ENCODE measurements around the gene ODF4. TPM values are rescaled to one million over a fixed set of nuclear protein-coding genes. Genes with fewer than 3 reads are reported as not detected.

Gene ODF4
- total RNA-seq, 1 experiment from 2014 or later: not detected

DNA sequence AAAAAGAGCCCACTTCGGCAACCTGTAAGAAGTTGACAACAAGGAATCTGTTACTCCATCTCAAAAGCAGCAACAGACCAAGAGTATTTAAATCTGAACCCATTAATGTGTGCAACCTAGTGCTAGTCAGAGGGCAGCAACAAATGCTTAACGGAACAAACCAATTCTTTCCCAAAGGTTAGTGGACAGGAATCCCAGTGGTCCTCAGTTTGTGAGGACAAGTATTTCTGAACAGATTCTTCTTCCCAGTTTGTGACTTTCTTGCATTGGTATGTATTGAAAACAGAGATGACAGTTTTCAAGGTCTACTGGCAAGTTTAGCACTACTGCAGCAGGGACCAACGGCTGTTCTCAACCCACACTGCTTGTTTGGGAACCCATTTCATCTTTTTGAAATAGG lies 40.4 kb downstream of the ODF4 start:
- intact Hi-C loops (cut with micrococcal nuclease; ENCODE audit: unreplicated experiment): loop anchor here (5.0 kb wide), 1 partner anchor 57 kb away; the partner anchor contains the start of gene NDEL1
- no peaks in the 10 kb centered on the region for H3K9me3 ChIP-seq (ENCODE audit: low read depth, low read length, poor library complexity, severe bottlenecking)
- peak overlapping the region; percentile 7 for H3K27ac ChIP-seq (ENCODE audit: low read depth, low read length, poor library complexity, severe bottlenecking)
- no peaks in the 10 kb centered on the region for H3K27me3 ChIP-seq (replicated peaks; ENCODE audit: insufficient read depth, low read depth, low read length, poor library complexity)
- TF ChIP-seq EZH2 (IDR thresholded peaks at IDR 0.05; ENCODE audit: borderline replicate concordance, low read depth, low read length, poor library complexity, severe bottlenecking) (no peak), CTCF (conservative IDR thresholded peaks at IDR 0.05; ENCODE audit: low read depth, low read length) (no peak)
- BruUV-seq (replicated peaks): no TSS peak
- CTCF ChIA-PET: no interaction called here
- POLR2A ChIA-PET (ENCODE audit: low non-redundant PET): no interaction called here
- H3K36me3 ChIP-seq (ENCODE audit: insufficient read depth, low read length, poor library complexity, severe bottlenecking): peaks cover 58% of the 10 kb centered on the region
- no peak for DNase-seq (ENCODE audit: low spot score)
- H3K4me1 ChIP-seq (ENCODE audit: insufficient read depth, low read length, poor library complexity, severe bottlenecking): peaks cover 51% of the 10 kb centered on the region
- peak overlapping the region; percentile 79 for H3K4me3 ChIP-seq (ENCODE audit: low read depth, low read length, poor library complexity, severe bottlenecking)

GRCh38 chr17:8382052-8382879 lies 42.6 kb downstream of the ODF4 start:
- H3K27me3 ChIP-seq (replicated peaks; ENCODE audit: insufficient read depth, low read depth, low read length, poor library complexity): no peaks in the 10 kb centered on the region
- TF ChIP-seq CTCF (conservative IDR thresholded peaks at IDR 0.05; ENCODE audit: low read depth, low read length) (no peak), EZH2 (IDR thresholded peaks at IDR 0.05; ENCODE audit: borderline replicate concordance, low read depth, low read length, poor library complexity, severe bottlenecking) (no peak)
- DNase-seq (ENCODE audit: low spot score): no peak
- intact Hi-C loops (cut with micrococcal nuclease; ENCODE audit: unreplicated experiment): loop anchor here (5.0 kb wide), 1 partner anchor 55 kb away; the partner anchor contains the start of gene NDEL1
- H3K4me3 ChIP-seq (ENCODE audit: low read depth, low read length, poor library complexity, severe bottlenecking): peak overlapping the region; percentile 79
- BruUV-seq (replicated peaks): TSS peak; percentile 63
- peaks cover 51% of the 10 kb centered on the region for H3K36me3 ChIP-seq (ENCODE audit: insufficient read depth, low read length, poor library complexity, severe bottlenecking)
- H3K9me3 ChIP-seq (ENCODE audit: low read depth, low read length, poor library complexity, severe bottlenecking): no peaks in the 10 kb centered on the region
- peak overlapping the region; percentile 91 for H3K27ac ChIP-seq (ENCODE audit: low read depth, low read length, poor library complexity, severe bottlenecking)
- CTCF ChIA-PET: interaction anchor here (0.7 kb wide), 1 partner anchor 53 kb away, joined by 3 read pairs; the partner anchor contains the start of gene NDEL1
- peaks cover 34% of the 10 kb centered on the region for H3K4me1 ChIP-seq (ENCODE audit: insufficient read depth, low read length, poor library complexity, severe bottlenecking)
- POLR2A ChIA-PET (ENCODE audit: low non-redundant PET): no interaction called here

GRCh38 chr17:8382880-8383142 lies 43.2 kb downstream of the ODF4 start:
- intact Hi-C loops (cut with micrococcal nuclease; ENCODE audit: unreplicated experiment): loop anchor here (1.0 to 5.0 kb wide), 2 partner anchors 54 to 363 kb away; partner anchors contain the start of gene NDEL1
- Histone ChIP-seq H3K27me3 (replicated peaks; ENCODE audit: insufficient read depth, low read depth, low read length, poor library complexity) (no peaks in the 10 kb centered on the region), H3K27ac (ENCODE audit: low read depth, low read length, poor library complexity, severe bottlenecking) (peak overlapping the region; percentile 91), H3K9me3 (ENCODE audit: low read depth, low read length, poor library complexity, severe bottlenecking) (no peaks in the 10 kb centered on the region), H3K36me3 (ENCODE audit: insufficient read depth, low read length, poor library complexity, severe bottlenecking) (peaks cover 46% of the 10 kb centered on the region), H3K4me3 (ENCODE audit: low read depth, low read length, poor library complexity, severe bottlenecking) (peak overlapping the region; percentile 79), H3K4me1 (ENCODE audit: insufficient read depth, low read length, poor library complexity, severe bottlenecking) (peaks cover 33% of the 10 kb centered on the region)
- ChIA-PET POLR2A (ENCODE audit: low non-redundant PET) (no interaction called here), CTCF (no interaction called here)
- BruUV-seq (replicated peaks): no TSS peak
- no peak for DNase-seq (ENCODE audit: low spot score)
- no peak for TF ChIP-seq EZH2 (IDR thresholded peaks at IDR 0.05; ENCODE audit: borderline replicate concordance, low read depth, low read length, poor library complexity, severe bottlenecking)
- no peak for TF ChIP-seq CTCF (conservative IDR thresholded peaks at IDR 0.05; ENCODE audit: low read depth, low read length)
